ENCODE data around the gene UBE2O.

GRCh38 chr17:76478097-76478496 lies 25.1 kb upstream of the UBE2O start:
- TF ChIP-seq CTCF (IDR thresholded peaks at IDR 0.05 in 8 of 11, conservative IDR thresholded peaks at IDR 0.05 in 3 of 11), result no peak
- TF ChIP-seq POLR2A (IDR thresholded peaks at IDR 0.05), result no peak
- no peak for TF ChIP-seq POLR2AphosphoS5 (IDR thresholded peaks at IDR 0.05)

Data from spleen (tissue), 7 donors.